Measurements from ENCODE around the gene OR2A14. TPM values are rescaled to one million over a fixed set of nuclear protein-coding genes. Genes with fewer than 3 reads are reported as not detected.

OR2A14 gene
- not detected in 5 replicates for total RNA-seq (2022; extraction: Qiagen RNA extraction; ENCODE audit: low read depth)

GRCh38 chr7:144122876-144123275 lies at the start of gene OR2A14:
TSS of gene OR2A14 (plus strand) at chr7:144123176. CDS start at chr7:144129113, 5,937 bp downstream.

GRCh38 chr7:144085978-144086377 lies 37.0 kb upstream of the OR2A14 start, which contains the start of gene OR2A12:
TSS of gene OR2A12 (plus strand) at chr7:144086278. CDS start at chr7:144095108, 8,830 bp downstream.

GRCh38 chr7:144109283-144109682 lies 13.7 kb upstream of the OR2A14 start, which contains the start of gene OR2A2:
TSS of gene OR2A2 (plus strand) at chr7:144109583. CDS start at chr7:144109583, 0 bp downstream.

Other genes with a start within 250 kb of the OR2A14 start
- gene TCAF1, start 221.0 kb upstream of the OR2A14 start, total RNA-seq (2022; extraction: Qiagen RNA extraction; ENCODE audit: low read depth) = 12.6 to 21.0 TPM (median 16.3 TPM) in 5 replicates
- not detected in 5 replicates for gene OR2F2, start 187.9 kb upstream of the OR2A14 start, total RNA-seq (2022; extraction: Qiagen RNA extraction; ENCODE audit: low read depth)
- gene OR2F1, start 168.3 kb upstream of the OR2A14 start, total RNA-seq (2022; extraction: Qiagen RNA extraction; ENCODE audit: low read depth) = not detected in 5 replicates
- gene OR6B1, start 122.9 kb upstream of the OR2A14 start, total RNA-seq (2022; extraction: Qiagen RNA extraction; ENCODE audit: low read depth) = not detected in 5 replicates
- gene OR2A5, start 74.2 kb upstream of the OR2A14 start, total RNA-seq (2022; extraction: Qiagen RNA extraction; ENCODE audit: low read depth) = not detected in 5 replicates
- not detected in 5 replicates for gene OR2A25, start 53.4 kb upstream of the OR2A14 start, total RNA-seq (2022; extraction: Qiagen RNA extraction; ENCODE audit: low read depth)
- gene OR2A12, start 36.9 kb upstream of the OR2A14 start, total RNA-seq (2022; extraction: Qiagen RNA extraction; ENCODE audit: low read depth) = not detected in 5 replicates
- not detected in 5 replicates for gene OR2A2, start 13.6 kb upstream of the OR2A14 start, total RNA-seq (2022; extraction: Qiagen RNA extraction; ENCODE audit: low read depth)
- not detected in 5 replicates for gene CTAGE4, start 60.3 kb downstream of the OR2A14 start, total RNA-seq (2022; extraction: Qiagen RNA extraction; ENCODE audit: low read depth)
- 0.25 to 0.49 TPM (median 0.33 TPM) in 5 replicates for gene ARHGEF35, start 72.7 kb downstream of the OR2A14 start, total RNA-seq (2022; extraction: Qiagen RNA extraction; ENCODE audit: low read depth)
- not detected in 5 replicates for gene OR2A42, start 116.4 kb downstream of the OR2A14 start, total RNA-seq (2022; extraction: Qiagen RNA extraction; ENCODE audit: low read depth)
- not detected in 5 replicates for gene OR2A7, start 141.6 kb downstream of the OR2A14 start, total RNA-seq (2022; extraction: Qiagen RNA extraction; ENCODE audit: low read depth)
- gene CTAGE8, start 146.1 kb downstream of the OR2A14 start, total RNA-seq (2022; extraction: Qiagen RNA extraction; ENCODE audit: low read depth) = not detected in 5 replicates
- gene OR2A1, start 189.2 kb downstream of the OR2A14 start, total RNA-seq (2022; extraction: Qiagen RNA extraction; ENCODE audit: low read depth) = not detected in 5 replicates
- gene ARHGEF5, start 232.2 kb downstream of the OR2A14 start, total RNA-seq (2022; extraction: Qiagen RNA extraction; ENCODE audit: low read depth) = 1.8 to 2.3 TPM (median 2.1 TPM) in 5 replicates

Measured in A549 treated with GW870086 at 1 μM for 4 hours (cell line).